ENCODE data around the gene G3BP1.

- TF ChIP-seq POLR2A (IDR thresholded peaks at IDR 0.05) (no peak), CTCF (IDR thresholded peaks at IDR 0.05) (no peak), POLR2AphosphoS5 (IDR thresholded peaks at IDR 0.05) (no peak), EP300 (IDR thresholded peaks at IDR 0.05; ENCODE audit: low read depth) (no peak)
Observed at GRCh38 chr5:151772846-151773561, 1.2 kb downstream of the G3BP1 start.
